COLO829 (cell line): ENCODE data around the gene FBLN2.
A peak's percentile ranks its signal among the peaks of the same experiment; 100 is the strongest.

Source experiments
- DNase-seq: peaks from one replicate; pipeline ENCODE4 v3.0.0; 2012; ENCODE audit warnings: low spot score

Gene FBLN2

DNA sequence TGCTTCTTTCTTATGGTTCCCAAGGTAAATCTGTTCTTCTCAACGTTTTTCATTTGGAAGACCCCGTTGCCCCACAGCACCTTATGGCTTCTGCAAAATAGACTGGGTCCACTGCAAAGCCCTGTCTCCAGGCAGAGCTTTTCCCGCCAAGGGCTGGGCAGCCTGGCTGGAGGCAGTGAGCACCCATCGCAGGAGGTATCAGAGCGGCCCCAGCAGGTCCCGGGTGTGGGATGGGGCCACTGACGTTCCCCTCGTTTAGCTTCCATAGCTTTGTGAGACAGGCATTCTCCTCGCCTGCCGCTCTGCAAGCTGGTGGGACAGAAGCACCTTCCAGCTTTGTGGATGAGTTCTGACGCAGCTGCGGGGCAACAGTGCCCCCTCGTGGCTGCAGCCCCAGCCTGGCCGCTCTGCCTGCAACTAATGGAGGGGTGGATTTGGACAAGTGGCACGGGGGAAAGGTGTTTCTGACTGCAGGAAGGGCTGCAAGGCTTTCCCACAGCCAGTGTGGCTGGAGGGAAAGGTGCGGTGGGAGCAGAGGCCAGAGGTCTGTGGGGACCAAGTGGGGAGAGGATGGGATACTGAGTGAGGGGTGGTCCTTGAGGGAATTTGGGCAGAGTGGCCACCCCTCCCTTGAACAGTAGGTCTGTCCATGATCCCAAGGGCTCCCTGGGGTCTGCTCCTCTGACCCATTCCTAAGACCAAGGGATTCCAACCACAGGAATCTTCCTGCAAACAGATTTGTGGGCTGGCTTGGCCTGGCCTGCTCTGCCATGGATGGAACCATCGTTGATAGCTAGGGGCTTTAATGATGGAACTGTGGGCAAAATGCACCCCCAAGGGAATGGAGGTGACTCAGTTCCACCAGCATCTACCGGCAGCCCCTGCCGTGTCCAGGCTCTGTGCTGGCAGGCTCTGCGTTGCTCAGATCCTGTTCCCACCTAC lies 99.4 kb downstream of the FBLN2 start:
- DNase-seq = peak; percentile 74

DNA sequence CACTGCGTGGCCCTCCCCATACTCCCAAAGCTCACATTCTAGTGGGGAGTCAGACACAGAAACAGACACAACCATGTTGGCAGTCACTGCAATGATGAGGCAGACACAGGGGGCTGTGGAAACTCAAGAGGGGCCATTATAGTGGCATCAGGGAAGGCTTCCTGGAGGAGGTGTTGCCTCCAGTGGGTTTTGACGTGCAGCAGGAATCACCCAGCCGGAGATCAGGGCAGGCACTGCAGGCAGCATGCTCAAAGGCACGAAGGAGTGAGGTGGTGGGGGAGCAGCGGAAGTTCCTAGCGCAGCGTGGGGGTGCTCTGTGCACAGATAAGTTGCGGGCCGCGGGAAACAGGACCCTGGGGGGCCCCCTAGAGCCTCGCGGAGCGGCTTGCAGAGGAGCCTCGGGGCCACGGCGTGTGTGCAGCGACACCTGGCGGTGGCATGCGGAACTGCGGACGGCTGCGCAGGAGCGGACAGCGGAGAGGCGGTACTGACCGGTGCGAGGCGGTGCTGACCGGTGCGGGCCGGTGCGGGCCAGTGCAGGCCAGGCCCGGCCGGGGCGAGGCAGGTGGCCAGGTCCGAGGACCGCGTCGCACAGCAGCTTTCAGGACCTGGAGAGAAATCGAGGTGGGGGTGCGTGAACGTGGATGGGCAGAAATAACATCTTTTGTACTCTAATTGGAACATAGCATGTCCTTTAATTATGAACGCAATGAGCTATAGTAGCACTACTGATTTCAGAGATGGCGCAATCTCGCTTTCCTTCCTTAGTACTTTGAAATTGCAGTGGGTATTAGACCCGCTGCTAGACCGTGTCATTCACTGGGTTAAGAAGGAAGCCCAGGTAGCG lies 101.5 kb downstream of the FBLN2 start:
- DNase-seq = peak; percentile 45

DNA sequence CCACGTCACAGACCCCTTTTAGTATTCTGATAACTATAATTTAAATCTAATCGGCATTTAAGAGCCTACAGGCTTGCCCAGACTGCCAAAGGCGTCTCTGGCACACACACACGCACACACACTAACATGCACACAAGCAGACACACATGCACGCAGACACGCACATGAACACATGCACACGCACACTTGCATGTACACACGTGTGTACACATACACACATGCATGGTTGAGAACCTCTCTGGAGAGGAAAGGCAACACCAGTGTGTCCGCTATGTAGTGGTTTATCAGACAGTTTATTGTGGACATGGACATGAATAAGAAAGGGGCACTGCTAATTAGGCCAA lies 102.1 kb downstream of the FBLN2 start:
- DNase-seq = no peak

DNA sequence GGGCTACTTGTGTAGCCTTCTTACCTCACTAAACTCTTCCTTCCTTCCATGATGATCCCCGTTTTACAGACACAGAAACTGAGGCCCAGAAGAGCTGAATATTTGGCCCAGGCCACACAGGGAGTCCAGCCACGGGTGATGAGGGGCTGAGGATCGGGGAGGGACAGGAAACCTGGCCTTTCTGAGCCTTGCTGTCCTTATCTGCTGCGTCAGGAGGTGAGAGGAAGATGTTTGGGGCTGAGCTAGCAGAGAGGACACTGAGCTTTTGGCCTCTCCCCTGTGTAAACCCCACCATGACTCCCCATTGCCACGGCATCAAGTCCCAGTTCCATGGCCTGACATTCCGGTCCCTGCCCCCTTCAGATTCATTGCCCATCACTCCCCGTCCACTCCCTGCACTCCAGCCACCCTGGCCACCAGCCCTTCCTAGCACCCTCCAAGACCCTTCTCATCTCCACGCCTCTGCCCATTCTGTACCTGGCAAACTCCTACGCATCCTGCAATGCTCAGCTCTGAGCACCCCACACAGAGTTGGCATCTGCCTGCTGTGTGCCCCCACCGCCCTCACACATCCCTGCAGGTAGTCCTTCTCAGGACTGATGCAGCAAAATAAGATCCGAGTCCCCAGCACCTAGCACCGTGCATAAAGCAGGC lies 103.0 kb downstream of the FBLN2 start:
- no peak for DNase-seq

DNA sequence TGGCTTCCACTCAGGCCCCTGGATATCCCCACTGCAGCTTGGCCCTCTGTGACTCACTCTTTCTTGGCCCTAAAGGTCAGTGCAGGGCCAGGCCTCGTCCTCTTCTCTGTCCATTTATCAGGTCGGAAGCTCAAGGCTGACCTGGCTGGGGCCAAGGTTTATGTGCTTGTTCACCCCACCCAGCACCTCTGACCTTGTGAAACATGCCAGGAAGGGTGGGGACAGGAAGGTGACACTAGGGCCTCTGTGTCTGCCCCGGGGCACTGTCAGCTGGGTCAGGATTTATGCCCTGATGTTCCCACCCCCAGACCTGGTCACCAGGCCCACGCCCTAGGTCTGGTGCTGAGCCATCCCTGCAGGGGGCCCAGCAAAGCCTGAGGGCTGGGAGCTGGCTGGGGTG lies 103.8 kb downstream of the FBLN2 start:
- no peak for DNase-seq

DNA sequence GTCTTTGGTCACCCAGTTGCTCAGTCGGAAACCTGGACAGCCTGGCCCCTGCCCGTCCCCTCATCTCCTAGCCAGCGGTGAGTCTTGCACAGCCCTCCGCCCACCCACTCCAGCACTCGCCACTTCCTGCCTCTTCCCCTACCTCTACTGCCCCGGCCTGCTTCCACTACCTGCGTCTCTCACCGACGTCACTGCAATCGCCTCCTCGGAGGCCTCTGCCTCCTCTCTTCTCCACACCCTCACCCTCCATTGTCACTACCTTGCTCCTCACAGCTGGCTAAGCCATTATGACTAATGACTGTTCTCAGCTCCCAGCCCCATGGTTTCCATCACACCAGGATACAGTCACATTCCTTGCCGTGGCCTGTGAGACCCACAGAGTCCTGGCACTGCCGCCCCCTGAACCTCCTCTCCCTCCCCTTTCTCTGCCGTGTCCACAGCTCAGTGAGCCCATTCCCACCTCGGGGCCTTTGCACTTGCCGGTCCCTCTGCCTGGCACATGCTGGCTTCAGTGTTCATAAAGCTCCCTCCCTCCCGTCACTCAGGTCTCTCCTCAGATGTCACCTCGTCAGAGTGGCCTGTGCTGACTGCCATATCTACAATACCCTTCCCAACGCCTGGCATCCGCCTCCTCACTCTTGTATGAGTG lies 104.8 kb downstream of the FBLN2 start:
- DNase-seq = no peak

DNA sequence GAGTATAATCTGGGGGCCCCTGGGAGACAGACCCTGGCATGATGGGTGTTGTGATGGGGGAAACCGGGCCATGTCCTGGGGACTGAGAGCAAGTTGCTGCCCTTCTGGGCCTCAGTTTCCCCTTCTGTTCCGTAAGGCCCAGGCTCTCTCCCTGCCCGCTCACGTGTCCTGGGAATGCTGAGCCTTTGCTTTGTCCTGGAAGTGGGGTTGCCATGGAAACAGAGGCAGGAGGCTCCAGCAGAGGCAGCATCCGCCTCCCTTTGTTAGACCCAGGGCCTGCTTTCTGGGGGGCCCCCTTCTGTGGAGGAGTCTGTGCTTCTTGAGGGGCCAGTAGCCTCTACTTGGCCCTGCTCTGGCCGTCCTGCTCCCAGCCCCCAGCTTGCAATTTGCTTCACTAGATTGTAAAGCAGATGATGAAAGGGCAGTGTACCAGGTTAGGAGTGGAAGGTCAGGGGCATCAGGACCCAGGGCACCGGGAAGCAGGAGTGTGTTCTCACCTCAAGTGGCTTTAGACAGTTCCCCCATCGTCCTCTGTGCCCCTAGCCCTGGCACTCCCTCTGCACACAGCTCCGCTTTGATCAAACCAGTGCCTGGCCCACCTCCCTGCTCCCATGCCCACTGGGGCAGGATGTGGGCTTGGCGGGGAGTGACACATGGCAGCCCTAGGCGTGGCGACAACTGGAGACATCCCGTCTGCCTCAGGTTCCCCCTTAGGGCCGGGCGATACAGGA lies 105.6 kb downstream of the FBLN2 start:
- no peak for DNase-seq

DNA sequence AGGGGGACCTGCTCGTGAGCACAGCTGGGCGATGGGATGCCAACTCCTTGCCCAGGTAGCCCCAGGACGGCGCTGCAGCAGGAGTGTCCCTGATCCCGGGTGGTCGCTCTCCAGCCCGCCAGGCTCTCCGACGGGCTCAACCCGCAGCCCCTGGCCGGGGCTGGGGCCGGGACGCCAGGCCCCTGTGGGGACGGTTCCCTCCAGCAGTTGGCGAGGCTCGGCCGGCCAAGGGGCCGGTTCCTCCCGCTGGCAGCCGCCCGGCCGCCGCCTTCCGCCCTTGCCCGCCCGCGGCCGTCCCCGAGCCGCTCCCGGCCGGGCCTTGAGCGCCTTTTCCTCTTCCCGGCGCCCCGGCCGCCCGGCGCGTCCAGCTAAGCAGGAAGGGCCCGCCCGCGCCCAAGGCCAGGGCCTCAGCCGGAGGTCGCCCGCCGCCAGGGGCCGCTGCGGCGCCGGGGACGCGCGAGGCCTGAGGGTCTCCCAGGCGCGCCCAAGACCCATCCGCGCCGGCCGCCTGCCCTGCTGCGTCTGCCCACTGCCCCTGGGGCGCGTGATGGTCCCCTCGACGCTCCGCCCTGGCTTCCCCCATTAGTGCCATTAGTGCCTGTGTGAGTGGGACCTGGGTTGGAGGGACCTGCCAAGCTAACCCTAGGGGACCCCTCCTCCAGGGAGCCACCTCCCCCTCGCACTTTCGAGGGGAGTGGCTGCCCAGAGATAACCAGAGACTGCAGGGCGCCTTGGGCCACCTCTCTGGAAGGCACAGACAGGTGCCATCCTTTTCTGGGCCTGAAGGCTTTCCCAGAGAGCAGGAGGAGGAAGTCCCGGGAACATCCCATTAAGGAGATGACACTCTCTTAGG lies 106.4 kb downstream of the FBLN2 start:
- no peak for DNase-seq

DNA sequence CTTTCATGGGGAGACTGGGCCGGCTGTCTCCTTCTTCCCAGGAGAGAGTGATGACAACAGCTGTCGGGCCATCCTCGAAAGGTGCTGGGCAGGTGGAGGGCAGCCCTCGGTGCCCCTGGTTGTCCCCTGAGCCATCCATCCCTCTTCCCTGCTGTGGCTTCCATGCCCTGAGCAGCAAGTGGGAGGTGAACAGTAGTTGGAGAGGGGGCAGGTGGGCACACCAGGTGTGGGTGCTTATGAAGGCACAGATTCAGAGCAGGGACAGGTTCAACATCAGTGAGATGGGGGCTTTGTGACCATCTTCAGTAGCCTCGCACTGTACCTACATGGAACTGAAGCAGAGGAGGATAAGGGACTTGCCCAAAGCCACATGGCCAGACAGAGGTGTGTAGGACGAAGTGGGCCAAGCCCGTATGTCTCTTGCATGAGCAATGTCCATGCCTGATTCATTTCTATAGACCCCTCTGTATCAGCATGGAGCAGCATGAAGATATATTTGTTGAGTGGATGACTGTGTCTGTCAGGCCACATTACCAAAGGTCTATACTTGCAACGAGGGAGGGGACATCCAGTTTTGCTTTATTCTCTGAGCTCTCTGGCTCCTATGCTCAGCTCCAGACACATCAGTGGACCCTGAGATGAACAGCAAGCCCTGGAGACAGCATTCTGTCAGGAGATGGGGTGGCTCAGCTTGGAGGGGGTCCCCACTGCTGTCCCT lies 107.8 kb downstream of the FBLN2 start:
- DNase-seq = no peak

DNA sequence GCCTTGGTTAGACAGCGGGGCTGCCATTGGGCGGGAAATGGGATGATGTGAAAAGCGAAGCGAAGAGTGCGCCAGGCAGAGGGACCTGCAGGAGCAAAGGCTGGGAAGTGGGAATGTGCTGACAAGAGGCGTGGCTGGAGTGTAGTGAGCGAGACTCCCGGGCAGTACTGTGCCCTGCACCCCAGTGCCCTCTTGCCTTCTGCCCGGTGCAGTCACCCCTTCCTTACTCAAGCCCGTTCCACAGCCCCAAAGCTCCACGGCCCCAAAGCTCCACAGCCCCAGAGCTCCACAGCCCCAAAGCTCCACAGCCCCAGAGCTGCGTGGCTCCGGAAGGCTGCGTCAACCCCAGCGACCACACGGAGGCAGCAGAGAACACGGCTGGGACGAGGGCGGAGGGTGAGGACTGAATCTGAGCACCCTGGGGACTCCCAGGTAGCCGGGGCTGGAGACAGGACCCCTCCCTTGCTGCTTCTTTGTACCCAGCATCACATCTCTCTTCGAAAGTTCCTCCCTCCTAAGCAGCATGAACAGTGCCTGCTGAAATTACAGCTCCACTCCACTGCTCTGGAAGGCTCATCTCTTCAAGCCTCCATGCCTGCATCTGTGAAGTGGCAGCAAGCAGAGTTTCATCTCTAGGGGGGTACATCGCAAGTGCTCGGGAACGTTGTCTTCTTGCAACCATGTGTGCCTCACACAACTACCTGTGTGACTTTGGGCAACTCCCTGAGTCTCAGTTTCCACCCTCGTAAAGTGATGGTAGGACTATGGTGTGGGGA lies 108.9 kb downstream of the FBLN2 start:
- DNase-seq = peak; percentile 57

DNA sequence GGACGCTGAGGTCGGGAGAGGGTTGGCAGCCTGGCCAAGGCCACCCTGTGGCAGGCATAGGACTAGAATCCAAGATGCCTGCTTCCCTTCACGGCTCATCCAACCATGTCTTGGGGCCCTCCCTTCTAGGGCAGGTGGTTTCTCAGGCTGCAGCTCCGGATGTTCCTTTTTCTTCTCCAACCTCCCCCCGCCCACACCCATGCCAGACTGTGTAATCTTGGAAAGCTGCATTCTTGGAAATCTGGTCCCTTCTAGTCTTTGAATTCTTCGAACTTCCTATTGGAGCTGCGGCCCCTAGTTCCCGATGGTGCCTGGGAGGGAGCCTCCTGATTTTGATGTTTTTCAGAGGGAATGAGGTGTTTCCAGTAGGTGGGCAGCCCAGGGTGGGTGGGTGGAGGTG lies 109.8 kb downstream of the FBLN2 start:
- DNase-seq = no peak

DNA sequence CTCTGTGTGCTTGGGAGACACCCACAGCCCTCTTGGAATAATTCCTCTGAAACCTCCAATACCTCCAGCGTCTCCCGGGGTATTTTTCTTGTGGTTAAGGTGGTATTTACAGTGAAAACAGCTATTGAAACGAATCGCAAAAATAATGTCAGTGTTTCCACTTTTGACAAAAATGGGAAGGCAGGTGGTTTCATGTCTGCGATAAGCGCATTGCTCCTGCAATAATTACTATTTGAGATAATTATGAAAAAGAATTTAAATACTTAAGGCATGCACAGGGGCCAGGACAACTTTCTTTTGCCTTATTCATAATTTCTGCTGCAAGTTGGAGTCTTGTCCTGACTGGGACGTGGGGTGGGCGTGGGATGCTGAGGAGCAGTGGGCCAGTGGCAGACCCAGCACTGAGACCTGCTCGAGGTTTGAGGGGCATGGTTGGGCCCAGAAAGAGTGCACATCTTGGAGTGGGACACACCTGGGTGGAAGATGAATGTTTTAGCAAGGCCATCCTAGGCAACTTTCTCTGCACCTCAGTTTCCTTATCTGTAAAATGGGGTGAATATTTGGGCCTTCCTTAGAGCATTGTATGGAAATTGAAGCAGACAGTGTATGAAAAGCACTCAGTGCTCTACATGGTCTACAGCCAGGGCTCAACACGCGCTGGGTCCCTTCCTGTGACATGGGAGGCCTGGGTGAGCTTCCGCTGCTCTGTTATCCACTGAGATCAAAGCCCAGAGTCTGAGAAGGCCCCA lies 110.5 kb downstream of the FBLN2 start:
- no peak for DNase-seq

DNA sequence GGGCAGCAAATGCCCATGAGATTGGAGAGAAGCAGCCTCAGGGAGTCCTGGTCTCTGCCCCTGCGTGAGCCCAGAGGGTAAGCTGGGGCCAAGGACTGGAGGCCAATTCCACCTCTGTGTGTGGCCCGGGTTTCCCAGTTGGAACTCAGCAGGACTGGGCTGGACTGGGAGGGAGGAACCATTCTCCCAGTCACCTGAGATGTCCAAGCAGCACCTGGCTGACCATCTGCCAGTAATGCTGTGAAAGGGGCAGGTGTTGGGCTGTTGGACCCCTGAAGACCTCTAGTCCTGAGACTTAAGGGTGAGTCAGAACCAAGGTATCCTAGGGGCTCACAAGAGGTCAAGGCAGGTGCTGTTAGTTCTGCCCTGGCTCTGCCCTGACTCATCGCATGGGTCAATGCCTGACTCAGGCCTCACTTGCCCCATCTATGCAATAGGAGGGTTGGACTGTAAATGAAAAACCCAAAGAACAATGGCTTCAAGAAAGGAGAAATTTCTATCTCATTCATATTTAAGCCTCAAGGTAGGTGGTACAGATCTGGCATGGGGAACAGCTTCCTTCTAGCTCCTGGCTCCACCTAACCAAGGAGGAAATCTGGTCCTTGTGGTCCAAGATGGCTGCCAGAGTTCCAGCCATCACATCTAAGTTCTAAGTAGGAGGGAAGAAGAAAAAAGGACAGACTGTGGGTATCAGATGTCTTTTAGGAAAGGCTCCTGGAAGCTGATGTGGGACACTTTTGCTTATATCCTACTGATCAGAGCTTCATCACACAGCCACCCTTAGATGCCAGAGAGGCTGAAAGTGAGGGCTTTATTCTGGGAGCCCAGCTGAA lies 111.3 kb downstream of the FBLN2 start:
- DNase-seq = no peak

DNA sequence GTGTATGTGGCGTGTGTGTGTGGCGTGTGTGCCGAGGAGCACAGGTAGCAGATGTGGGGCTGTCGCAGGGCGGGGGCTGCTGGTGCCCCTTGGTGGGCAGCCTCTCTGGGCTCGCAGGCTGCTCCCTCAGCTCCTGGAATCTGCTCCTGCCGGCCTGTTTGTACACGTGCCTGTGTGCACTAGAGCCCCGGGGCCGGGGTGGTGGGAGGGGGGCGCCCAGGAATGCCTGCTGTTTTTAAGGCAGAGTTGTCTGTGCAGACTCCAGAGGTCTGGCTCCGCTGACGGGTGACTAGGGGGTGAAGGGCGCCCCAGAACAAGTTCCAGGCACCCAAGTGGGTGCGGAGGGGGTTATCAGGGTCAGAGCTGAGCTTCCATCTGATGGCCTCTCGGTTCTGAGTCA lies 112.2 kb downstream of the FBLN2 start:
- no peak for DNase-seq

DNA sequence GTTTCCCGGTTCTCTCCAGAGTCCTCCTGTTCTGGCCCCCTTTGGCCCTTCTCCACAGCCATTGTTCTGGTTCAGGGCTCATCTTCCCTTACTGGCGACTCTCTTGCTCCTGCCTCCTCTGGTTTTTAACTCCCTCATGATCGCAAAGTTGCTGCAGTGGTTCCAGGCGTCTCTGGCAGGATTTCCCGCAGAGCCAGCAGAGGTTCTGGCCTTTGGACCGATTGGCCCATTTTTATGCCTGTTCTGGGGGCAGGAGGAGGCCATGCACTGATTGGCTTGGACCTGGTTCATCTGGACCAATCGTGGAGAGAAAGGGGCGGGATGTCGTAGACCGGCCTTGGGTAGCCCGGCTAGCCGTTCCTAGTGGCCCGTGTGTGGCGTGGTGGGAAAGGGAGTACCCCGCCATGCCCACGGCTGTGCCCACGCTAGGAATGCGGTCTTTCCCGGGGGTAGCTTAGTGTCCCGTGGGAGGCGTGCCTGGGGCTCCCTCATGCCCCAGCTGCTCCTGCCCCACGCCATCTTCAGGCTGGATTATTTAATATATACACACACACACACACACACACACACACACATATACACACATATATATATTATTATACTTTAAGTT lies 113.4 kb downstream of the FBLN2 start:
- DNase-seq = no peak

DNA sequence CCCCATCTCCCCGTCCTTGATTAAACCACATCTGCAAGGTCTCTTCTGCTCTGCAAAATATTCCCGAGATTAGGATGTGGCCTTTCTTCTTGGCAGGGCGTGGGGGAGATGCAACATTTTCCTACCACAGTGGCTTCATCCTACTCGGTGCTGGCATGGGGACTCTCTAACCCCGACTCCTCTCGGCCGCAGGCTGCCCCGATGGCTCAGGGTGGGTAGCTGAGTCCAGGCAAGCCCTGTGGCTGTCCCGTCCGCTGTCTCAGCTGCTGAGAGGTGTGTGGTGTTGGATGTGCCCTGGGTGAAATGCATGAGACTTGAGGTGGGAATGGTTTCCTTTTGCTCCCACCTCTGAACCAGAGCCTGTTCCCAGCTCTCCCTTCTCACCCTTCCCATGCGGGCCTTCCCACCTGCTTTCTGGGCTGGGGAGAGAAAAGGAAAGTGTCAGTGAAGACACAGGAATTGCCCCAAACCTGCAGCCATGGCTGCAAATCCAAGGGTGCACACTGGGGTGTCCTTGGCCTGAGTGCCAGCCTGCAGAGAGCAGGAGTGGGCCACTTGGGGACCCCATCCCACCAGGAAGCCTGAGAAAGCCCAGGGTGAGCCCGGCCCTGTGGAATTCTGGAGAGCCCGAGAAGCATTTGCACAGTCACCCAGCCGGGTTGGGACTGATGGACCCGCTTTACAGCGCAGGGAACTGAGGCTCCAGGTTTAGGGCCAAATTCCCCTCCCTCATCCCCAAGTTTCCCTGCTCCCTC lies 115.0 kb downstream of the FBLN2 start:
- no peak for DNase-seq
